Effector memory CD4-positive, alpha-beta T cell (primary cell): Measurements from ENCODE around the gene BAIAP2L2.
"Not testable (repeated sequence)": the region's sequence is repeated elsewhere in the genome, so short reads cannot be mapped to it uniquely, and the experiment has no call there.

ENCODE experiments used
- DNase-seq, 3 donors: peaks; one replicate each; pipeline ENCODE4 v3.0.0-alpha.2; 2020
- H3K27ac ChIP-seq: 2 replicates; pipeline ENCODE4 v1.7.0; 2013; ENCODE audit warnings: mild to moderate bottlenecking, low read length, moderate library complexity; ENCODE audit not compliant: insufficient read depth, poor library complexity, severe bottlenecking
- H3K27me3 ChIP-seq: replicated peaks from 2 replicates; pipeline ENCODE4 v1.7.0; 2013; ENCODE audit warnings: mild to moderate bottlenecking, low read length; ENCODE audit not compliant: insufficient read depth, control insufficient read depth, poor library complexity, severe bottlenecking
- H3K36me3 ChIP-seq: 2 replicates; pipeline ENCODE4 v1.7.0; 2013; ENCODE audit warnings: mild to moderate bottlenecking, low read length, moderate library complexity; ENCODE audit not compliant: control insufficient read depth, insufficient read depth
- H3K4me1 ChIP-seq: 2 replicates; pipeline ENCODE4 v1.7.0; 2013; ENCODE audit warnings: low read length, mild to moderate bottlenecking; ENCODE audit not compliant: control insufficient read depth, insufficient read depth, poor library complexity, severe bottlenecking
- H3K4me3 ChIP-seq: 2 replicates; pipeline ENCODE4 v1.7.0; 2013; ENCODE audit warnings: low read length, low read depth, mild to moderate bottlenecking; ENCODE audit not compliant: insufficient read depth, poor library complexity, severe bottlenecking
- H3K9me3 ChIP-seq: 2 replicates; pipeline ENCODE4 v1.7.0; 2013; ENCODE audit warnings: mild to moderate bottlenecking, low read length, moderate library complexity; ENCODE audit not compliant: control insufficient read depth

BAIAP2L2 gene

GRCh38 chr22:38081941-38082828 lies 28.3 kb downstream of the BAIAP2L2 start:
- Histone ChIP-seq H3K27me3 (peaks cover 17% of the 10 kb centered on the region), H3K4me3 (no peak overlapping the region), H3K9me3 (no peaks in the 10 kb centered on the region), H3K4me1 (peaks cover 16% of the 10 kb centered on the region), H3K27ac (no peak overlapping the region), H3K36me3 (peaks cover 3% of the 10 kb centered on the region)
- no peak for DNase-seq

GRCh38 chr22:38081636-38081940 lies 28.9 kb downstream of the BAIAP2L2 start:
- DNase-seq = no peak
- Histone ChIP-seq H3K27me3 (peaks cover 17% of the 10 kb centered on the region), H3K4me1 (peaks cover 16% of the 10 kb centered on the region), H3K27ac (no peak overlapping the region), H3K36me3 (peaks cover 3% of the 10 kb centered on the region), H3K4me3 (no peak overlapping the region), H3K9me3 (no peaks in the 10 kb centered on the region)

- H3K27ac ChIP-seq = no peak overlapping the region
- DNase-seq = no peak
- peaks cover 17% of the 10 kb centered on the region for H3K27me3 ChIP-seq
- peaks cover 16% of the 10 kb centered on the region for H3K4me1 ChIP-seq
- H3K4me3 ChIP-seq = peak overlapping the region; percentile 17
- H3K36me3 ChIP-seq = peaks cover 3% of the 10 kb centered on the region
- H3K9me3 ChIP-seq = no peaks in the 10 kb centered on the region
Observed at GRCh38 chr22:38080850-38081635, 29.4 kb downstream of the BAIAP2L2 start.

- Histone ChIP-seq H3K36me3 (peaks cover 3% of the 10 kb centered on the region), H3K4me1 (peaks cover 16% of the 10 kb centered on the region), H3K9me3 (no peaks in the 10 kb centered on the region), H3K4me3 (no peak overlapping the region), H3K27me3 (peaks cover 17% of the 10 kb centered on the region), H3K27ac (no peak overlapping the region)
- DNase-seq = no peak
Observed at GRCh38 chr22:38080474-38080849, 30.0 kb downstream of the BAIAP2L2 start.

GRCh38 chr22:38079804-38080203 lies 30.7 kb downstream of the BAIAP2L2 start:
- H3K4me1 ChIP-seq = peaks cover 16% of the 10 kb centered on the region
- no peak for DNase-seq
- no peaks in the 10 kb centered on the region for H3K9me3 ChIP-seq
- peaks cover 2% of the 10 kb centered on the region for H3K36me3 ChIP-seq
- peaks cover 17% of the 10 kb centered on the region for H3K27me3 ChIP-seq
- no peak overlapping the region for H3K4me3 ChIP-seq
- no peak overlapping the region for H3K27ac ChIP-seq

- not testable (repeated sequence) for H3K4me3 ChIP-seq, H3K9me3 ChIP-seq, H3K36me3 ChIP-seq, DNase-seq, H3K27ac ChIP-seq
- Histone ChIP-seq H3K27me3 (peaks cover 17% of the 10 kb centered on the region), H3K4me1 (peaks cover 16% of the 10 kb centered on the region)
Observed at GRCh38 chr22:38079208-38079607, 31.3 kb downstream of the BAIAP2L2 start.

- Histone ChIP-seq H3K27ac (no peak overlapping the region), H3K27me3 (peaks cover 17% of the 10 kb centered on the region)
Observed at GRCh38 chr22:38078046-38078840, 32.2 kb downstream of the BAIAP2L2 start.

GRCh38 chr22:38077595-38077994 lies 32.9 kb downstream of the BAIAP2L2 start:
- Histone ChIP-seq H3K9me3 (no peaks in the 10 kb centered on the region), H3K4me1 (peaks cover 16% of the 10 kb centered on the region), H3K36me3 (peaks cover 21% of the 10 kb centered on the region), H3K27me3 (peaks cover 13% of the 10 kb centered on the region), H3K4me3 (no peak overlapping the region), H3K27ac (no peak overlapping the region)
- DNase-seq = no peak

More at GRCh38 chr22:38078046-38078840, 32.2 kb downstream of the BAIAP2L2 start:
- Histone ChIP-seq H3K4me3 (no peak overlapping the region), H3K36me3 (peaks cover 14% of the 10 kb centered on the region), H3K9me3 (no peaks in the 10 kb centered on the region), H3K4me1 (peaks cover 16% of the 10 kb centered on the region)
- DNase-seq = no peak

- peaks cover 22% of the 10 kb centered on the region for H3K36me3 ChIP-seq
- H3K27ac ChIP-seq = no peak overlapping the region
- H3K4me1 ChIP-seq = peaks cover 12% of the 10 kb centered on the region
- no peak for DNase-seq
- no peaks in the 10 kb centered on the region for H3K9me3 ChIP-seq
- H3K4me3 ChIP-seq = no peak overlapping the region
- peaks cover 8% of the 10 kb centered on the region for H3K27me3 ChIP-seq
Observed at GRCh38 chr22:38077096-38077495, 33.4 kb downstream of the BAIAP2L2 start.
